Measurements from ENCODE around the gene LIPJ. TPM values are rescaled to one million over a fixed set of nuclear protein-coding genes. Genes with fewer than 3 reads are reported as not detected.

LIPJ gene
- total RNA-seq, 1 experiment from 2014 or later: 0.09 TPM

- POLR2A ChIA-PET: interaction anchor here (1.4 kb wide), 1 partner anchor 146 kb away, joined by 3 read pairs; no protein-coding TSS in a partner anchor
- peak within 1 kb of the TSS; percentile 2 for H3K27ac Mint-ChIP-seq
- TF ChIP-seq HMGA2 (CRISPR knock-in tag; IDR thresholded peaks at IDR 0.05): no peak
- no peak for TF ChIP-seq AFF4 (CRISPR knock-in tag; IDR thresholded peaks at IDR 0.05; ENCODE audit: borderline replicate concordance)
- peak; percentile 67; the same call in 1 of the 2 replicates for TF ChIP-seq ZNF138 (CRISPR knock-in tag; conservative IDR thresholded peaks at IDR 0.05)
- TF ChIP-seq KAT7 (CRISPR knock-in tag; IDR thresholded peaks at IDR 0.05; ENCODE audit: borderline replicate concordance): 0 out of 2 replicates have a peak, but pooled peaks have one; percentile 60
- TF ChIP-seq, protein P1, sequence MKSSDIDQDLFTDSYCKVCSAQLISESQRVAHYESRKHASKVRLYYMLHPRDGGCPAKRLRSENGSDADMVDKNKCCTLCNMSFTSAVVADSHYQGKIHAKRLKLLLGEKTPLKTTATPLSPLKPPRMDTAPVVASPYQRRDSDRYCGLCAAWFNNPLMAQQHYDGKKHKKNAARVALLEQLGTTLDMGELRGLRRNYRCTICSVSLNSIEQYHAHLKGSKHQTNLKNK (CRISPR knock-in tag; IDR thresholded peaks at IDR 0.05): no peak
- no peak for TF ChIP-seq MXD4 (CRISPR knock-in tag; IDR thresholded peaks at IDR 0.05; ENCODE audit: borderline replicate concordance)
- TF ChIP-seq E2F4 (CRISPR knock-in tag; IDR thresholded peaks at IDR 0.05; ENCODE audit: borderline replicate concordance, low read depth): no peak
- no peak for TF ChIP-seq ZNF219 (CRISPR knock-in tag; IDR thresholded peaks at IDR 0.05; ENCODE audit: borderline replicate concordance)
- TF ChIP-seq, protein P2, sequence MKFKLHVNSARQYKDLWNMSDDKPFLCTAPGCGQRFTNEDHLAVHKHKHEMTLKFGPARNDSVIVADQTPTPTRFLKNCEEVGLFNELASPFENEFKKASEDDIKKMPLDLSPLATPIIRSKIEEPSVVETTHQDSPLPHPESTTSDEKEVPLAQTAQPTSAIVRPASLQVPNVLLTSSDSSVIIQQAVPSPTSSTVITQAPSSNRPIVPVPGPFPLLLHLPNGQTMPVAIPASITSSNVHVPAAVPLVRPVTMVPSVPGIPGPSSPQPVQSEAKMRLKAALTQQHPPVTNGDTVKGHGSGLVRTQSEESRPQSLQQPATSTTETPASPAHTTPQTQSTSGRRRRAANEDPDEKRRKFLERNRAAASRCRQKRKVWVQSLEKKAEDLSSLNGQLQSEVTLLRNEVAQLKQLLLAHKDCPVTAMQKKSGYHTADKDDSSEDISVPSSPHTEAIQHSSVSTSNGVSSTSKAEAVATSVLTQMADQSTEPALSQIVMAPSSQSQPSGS (CRISPR knock-in tag; IDR thresholded peaks at IDR 0.05; ENCODE audit: borderline replicate concordance, low read depth): no peak
- peak; percentile 93 for TF ChIP-seq USF1 (CRISPR knock-in tag; IDR thresholded peaks at IDR 0.05)
- TF ChIP-seq, protein P3, sequence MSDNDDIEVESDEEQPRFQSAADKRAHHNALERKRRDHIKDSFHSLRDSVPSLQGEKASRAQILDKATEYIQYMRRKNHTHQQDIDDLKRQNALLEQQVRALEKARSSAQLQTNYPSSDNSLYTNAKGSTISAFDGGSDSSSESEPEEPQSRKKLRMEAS (CRISPR knock-in tag; IDR thresholded peaks at IDR 0.05): peak; percentile 81
- TF ChIP-seq NR1H2 (CRISPR knock-in tag; IDR thresholded peaks at IDR 0.05): no peak
- no peak for TF ChIP-seq SOX15 (CRISPR knock-in tag; IDR thresholded peaks at IDR 0.05)
- TF ChIP-seq NFYB (CRISPR knock-in tag; conservative IDR thresholded peaks at IDR 0.05; ENCODE audit: low read depth): no peak
- TF ChIP-seq, protein P4, sequence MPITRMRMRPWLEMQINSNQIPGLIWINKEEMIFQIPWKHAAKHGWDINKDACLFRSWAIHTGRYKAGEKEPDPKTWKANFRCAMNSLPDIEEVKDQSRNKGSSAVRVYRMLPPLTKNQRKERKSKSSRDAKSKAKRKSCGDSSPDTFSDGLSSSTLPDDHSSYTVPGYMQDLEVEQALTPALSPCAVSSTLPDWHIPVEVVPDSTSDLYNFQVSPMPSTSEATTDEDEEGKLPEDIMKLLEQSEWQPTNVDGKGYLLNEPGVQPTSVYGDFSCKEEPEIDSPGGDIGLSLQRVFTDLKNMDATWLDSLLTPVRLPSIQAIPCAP (CRISPR knock-in tag; IDR thresholded peaks at IDR 0.05): 0 out of 2 replicates have a peak, but pooled peaks have one; percentile 20
- no peak for TF ChIP-seq NR2C2 (CRISPR knock-in tag; IDR thresholded peaks at IDR 0.05)
- no peak for TF ChIP-seq FOXK1 (CRISPR knock-in tag; IDR thresholded peaks at IDR 0.05)
- TF ChIP-seq RELA (CRISPR knock-in tag; IDR thresholded peaks at IDR 0.05; ENCODE audit: borderline replicate concordance): no peak
- no peak for TF ChIP-seq ZNF425 (CRISPR knock-in tag; conservative IDR thresholded peaks at IDR 0.05)
- TF ChIP-seq SP1 (CRISPR knock-in tag; conservative IDR thresholded peaks at IDR 0.05): no peak
- TF ChIP-seq E2F1 (CRISPR knock-in tag; IDR thresholded peaks at IDR 0.05): no peak
- peak; percentile 85; the same call in 1 of the 2 replicates for TF ChIP-seq MYBL2 (CRISPR knock-in tag; IDR thresholded peaks at IDR 0.05)
- TF ChIP-seq ESRRA (CRISPR knock-in tag; IDR thresholded peaks at IDR 0.05; ENCODE audit: borderline replicate concordance): no peak
- TF ChIP-seq ETV6 (CRISPR knock-in tag; IDR thresholded peaks at IDR 0.05): 0 out of 2 replicates have a peak, but pooled peaks have one; percentile 51
These were observed 3.6 kb upstream of the LIPJ start, which contains the start of gene RNLS for GRCh38 chr10:88582806-88583583. Gene RNLS, minus strand, starts transcription at chr10:88583318.

More at GRCh38 chr10:88582806-88583583, 3.6 kb upstream of the LIPJ start, which contains the start of gene RNLS:
- CTCF ChIA-PET: interaction anchor here (0.5 to 2.4 kb wide), 42 partner anchors 11 to 807 kb away, joined by 3 to 31 read pairs (median 4); partner anchors contain the start of genes KLLN and PTEN
- H3K27me3 Mint-ChIP-seq (ENCODE audit: low read depth): peaks cover 26% of the 10 kb centered on the region
- DNase-seq (ENCODE audit: low spot score): peak; percentile 74
- no peaks in the 10 kb centered on the region for H3K36me3 Mint-ChIP-seq
- peak within 1 kb of the TSS; percentile 72 for H3K4me3 Mint-ChIP-seq
- H3K4me1 Mint-ChIP-seq: peaks cover 12% of the 10 kb centered on the region
- ATAC-seq: peak; percentile 94
- H3K9me3 Mint-ChIP-seq: no peaks in the 10 kb centered on the region
